ENCODE measurements around the gene IRF2BP2. TPM values are rescaled to one million over a fixed set of nuclear protein-coding genes. Genes with fewer than 3 reads are reported as not detected.

IRF2BP2 gene
- total and polyA plus RNA-seq, 2 of the 13 experiments (the other 11 are each of a cell fraction or from before 2014, with no cell fraction given) = 140 to 147 TPM

- TF ChIP-seq ZNF687 (CRISPR knock-in tag; IDR thresholded peaks at IDR 0.05) (peak; percentile 22; the same call in 1 of the 2 replicates), ZC3H4 (CRISPR knock-in tag; IDR thresholded peaks at IDR 0.05; ENCODE audit: borderline replicate concordance) (no peak), ZFX (CRISPR knock-in tag; IDR thresholded peaks at IDR 0.05; ENCODE audit: low read depth) (peak; percentile 81), ZNF232 (CRISPR knock-in tag; IDR thresholded peaks at IDR 0.05; ENCODE audit: borderline replicate concordance) (no peak), ZNF331 (CRISPR knock-in tag; IDR thresholded peaks at IDR 0.05) (peak; percentile 57; the same call in 1 of the 2 replicates), MYPOP (CRISPR knock-in tag; IDR thresholded peaks at IDR 0.05) (0 out of 2 replicates have a peak, but pooled peaks have one; percentile 33), EP300 (IDR thresholded peaks at IDR 0.05; ENCODE audit: low read depth in 2 of 2, low read length in 2 of 2) (peak in 1 of 2 experiments; percentile 92; a peak in 2 of 4 replicates), EP300 (CRISPR knock-in tag; IDR thresholded peaks at IDR 0.05; ENCODE audit: borderline replicate concordance) (peak; percentile 81), DRAP1 (CRISPR knock-in tag; IDR thresholded peaks at IDR 0.05) (peak; percentile 87), POLR2A (IDR thresholded peaks at IDR 0.05; ENCODE audit: insufficient read depth in 1 of 2, low read depth in 2 of 2, low read length in 2 of 2) (peak; percentile 44 to 73; a peak in 3 of 4 replicates), RARA (CRISPR knock-in tag; IDR thresholded peaks at IDR 0.05) (peak; percentile 87), CSRNP1 (CRISPR knock-in tag; IDR thresholded peaks at IDR 0.05) (0 out of 2 replicates have a peak, but pooled peaks have one; percentile 39), HNF4A (CRISPR knock-in tag; IDR thresholded peaks at IDR 0.05) (peak; percentile 92), TSC22D2 (CRISPR knock-in tag; IDR thresholded peaks at IDR 0.05; ENCODE audit: borderline replicate concordance) (0 out of 2 replicates have a peak, but pooled peaks have one; percentile 12), ASH2L (IDR thresholded peaks at IDR 0.05; ENCODE audit: insufficient read length, low read depth, low read length) (peak; percentile 84)
Measured at GRCh38 chr1:234638832-234639799, 29.1 kb upstream of the IRF2BP2 start (continued).

All from HepG2 (cell line).